HepG2 (cell line): Measurements from ENCODE around the gene ORC3. TPM values are rescaled to one million over a fixed set of nuclear protein-coding genes. Genes with fewer than 3 reads are reported as not detected.

Source experiments
- ATAD3A ChIP-seq: sonication (generic); formaldehyde crosslinking; IDR thresholded peaks from 2 replicates; pipeline ENCODE4 v1.4.0; 2020; ENCODE audit warnings: missing genetic modification reagents
- DDIT3 ChIP-seq: sonication (generic); formaldehyde crosslinking; IDR thresholded peaks from 2 replicates; pipeline ENCODE4 v1.4.0; 2020; ENCODE audit warnings: mild to moderate bottlenecking, missing genetic modification reagents
- FIP1L1 ChIP-seq: fragments of 200-400 bp; formaldehyde crosslinking; IDR thresholded peaks from 2 replicates; pipeline ENCODE4 v1.6.1; 2018; ENCODE audit warnings: low read depth, mild to moderate bottlenecking, low read length, moderate library complexity, borderline replicate concordance; ENCODE audit not compliant: insufficient read depth
- HMGXB3 ChIP-seq: sonication (generic); formaldehyde crosslinking; IDR thresholded peaks from 2 replicates; pipeline ENCODE4 v1.4.0; 2020; ENCODE audit warnings: missing genetic modification reagents, borderline replicate concordance
- KDM5A ChIP-seq: fragments of 200-600 bp; sonication (generic); IDR thresholded peaks from 2 replicates; pipeline ENCODE4 v1.7.0; 2018; ENCODE audit warnings: antibody characterized with exemption, mild to moderate bottlenecking, low read length, borderline replicate concordance
- MZF1 ChIP-seq: sonication (generic); formaldehyde crosslinking; IDR thresholded peaks from 2 replicates; pipeline ENCODE4 v1.8.1; 2023; ENCODE audit warnings: mild to moderate bottlenecking, missing genetic modification reagents, borderline replicate concordance
- NR2C2 ChIP-seq: sonication (generic); formaldehyde crosslinking; IDR thresholded peaks from 2 replicates; pipeline ENCODE4 v1.4.0; 2020; ENCODE audit warnings: missing genetic modification reagents, mild to moderate bottlenecking, moderate library complexity, borderline replicate concordance
- POGK ChIP-seq: sonication (generic); formaldehyde crosslinking; conservative IDR thresholded peaks from 2 replicates; pipeline ENCODE4 v1.8.0; 2022; ENCODE audit warnings: mild to moderate bottlenecking, moderate library complexity, missing genetic modification reagents
- RBAK ChIP-seq: sonication (generic); formaldehyde crosslinking; IDR thresholded peaks from 2 replicates; pipeline ENCODE4 v1.5.1; 2020; ENCODE audit warnings: mild to moderate bottlenecking, missing genetic modification reagents
- SSRP1 ChIP-seq: IDR thresholded peaks from 2 replicates; pipeline ENCODE4 v1.6.1; 2016; ENCODE audit warnings: control low read depth
- TCF12 ChIP-seq, 2 experiments: fragments of 450-650 bp in 1 of 2; sonication (generic) in 1 of 2; formaldehyde crosslinking in 1 of 2; IDR thresholded peaks; 2 replicates each; pipeline versions ENCODE4 v1.6.1 to v1.8.0; 2017 to 2022; ENCODE audit warnings: antibody characterized with exemption in 1 of 2, mild to moderate bottlenecking in 1 of 2, missing genetic modification reagents in 1 of 2, moderate library complexity in 1 of 2
- THYN1 ChIP-seq: sonication (generic); formaldehyde crosslinking; IDR thresholded peaks from 2 replicates; pipeline ENCODE4 v1.8.1; 2023; ENCODE audit warnings: low read depth, mild to moderate bottlenecking, moderate library complexity, missing genetic modification reagents, borderline replicate concordance
- TSC22D2 ChIP-seq: sonication (generic); formaldehyde crosslinking; IDR thresholded peaks from 2 replicates; pipeline ENCODE4 v1.5.1; 2020; ENCODE audit warnings: missing genetic modification reagents, mild to moderate bottlenecking, borderline replicate concordance
- ZNF160 ChIP-seq: sonication (generic); formaldehyde crosslinking; IDR thresholded peaks from 2 replicates; pipeline ENCODE4 v1.8.0; 2022; ENCODE audit warnings: mild to moderate bottlenecking, inconsistent platforms, missing genetic modification reagents
- ZNF329 ChIP-seq: sonication (generic); formaldehyde crosslinking; IDR thresholded peaks from 2 replicates; pipeline ENCODE4 v1.9.0; 2021; ENCODE audit warnings: low read depth, mild to moderate bottlenecking, missing genetic modification reagents
- ZNF350 ChIP-seq: sonication (generic); formaldehyde crosslinking; IDR thresholded peaks from 2 replicates; pipeline ENCODE4 v1.4.0; 2020; ENCODE audit warnings: mild to moderate bottlenecking, low read depth, missing genetic modification reagents, borderline replicate concordance
- ZNF414 ChIP-seq: sonication (generic); formaldehyde crosslinking; IDR thresholded peaks from 2 replicates; pipeline ENCODE4 v1.5.0; 2020; ENCODE audit warnings: missing genetic modification reagents
- ZNF546 ChIP-seq: sonication (generic); formaldehyde crosslinking; conservative IDR thresholded peaks from 2 replicates; pipeline ENCODE4 v1.8.1; 2023; ENCODE audit warnings: mild to moderate bottlenecking, missing genetic modification reagents
- polyA plus RNA-seq, 8 experiments: library from polyadenylated mRNA; depleted of rRNA in 3 of 8; stranded (reverse) in 7 of 8; unstranded in 1 of 8; fragments of >200 nt; fragmentation: Illumina TruSeq in 4 of 8; extraction: Trizol in 4 of 8; gene quantifications; 2 replicates each; pipeline versions ENCODE4 v1.2.1 to v1.2.3, GENCODE V29; 2011 to 2016; ENCODE audit warnings: low read depth in 4 of 8, missing spikeins in 1 of 8, mixed read lengths in 1 of 8; ENCODE audit not compliant: insufficient read depth in 1 of 8
- total RNA-seq, 5 experiments: library from RNA; depleted of rRNA; stranded (reverse); fragments of >200 nt; fragmentation: Illumina TruSeq; extraction: Trizol; gene quantifications; 2 replicates each; pipeline ENCODE4 v1.2.3, GENCODE V29; 2016; ENCODE audit warnings: low read depth in 1 of 5

The ORC3 gene
- total and polyA plus RNA-seq, 2 of the 13 experiments (the other 11 are each of a cell fraction or from before 2014, with no cell fraction given) = 21.8 to 43.5 TPM

GRCh38 chr6:87701676-87702588 lies 112.0 kb downstream of the ORC3 start, which contains the start of gene AKIRIN2 (continued):
- 0 out of 2 replicates have a peak, but pooled peaks have one; percentile 50 for TF ChIP-seq ZNF414 (CRISPR knock-in tag)
- peak; percentile 18; the same call in 1 of the 2 replicates for TF ChIP-seq ZNF160
- peak; percentile 37; the same call in 1 of the 2 replicates for TF ChIP-seq POGK
- TF ChIP-seq THYN1 = no peak
- TF ChIP-seq TCF12 (IDR thresholded peaks at IDR 0.05) = no peak
- TF ChIP-seq TCF12 (CRISPR knock-in tag; IDR thresholded peaks at IDR 0.05) = 0 out of 2 replicates have a peak, but pooled peaks have one; percentile 4
- TF ChIP-seq NR2C2 (CRISPR knock-in tag) = peak; percentile 75; the same call in 1 of the 2 replicates
- peak; percentile 87; the same call in 1 of the 2 replicates for TF ChIP-seq ZNF546
- TF ChIP-seq SSRP1 (CRISPR knock-in tag) = no peak
- TF ChIP-seq RBAK (CRISPR knock-in tag) = 0 out of 2 replicates have a peak, but pooled peaks have one; percentile 57
- TF ChIP-seq ATAD3A = no peak
- no peak; the same call in 1 of the 2 replicates for TF ChIP-seq TSC22D2 (CRISPR knock-in tag)
- peak; percentile 72; the same call in 1 of the 2 replicates for TF ChIP-seq HMGXB3 (CRISPR knock-in tag)
- peak; percentile 53; the same call in 1 of the 2 replicates for TF ChIP-seq ZNF350 (CRISPR knock-in tag)
- TF ChIP-seq KDM5A = no peak; the same call in 1 of the 2 replicates
- no peak for TF ChIP-seq MZF1 (CRISPR knock-in tag)
- no peak for TF ChIP-seq DDIT3 (CRISPR knock-in tag)
- peak; percentile 66; the same call in 1 of the 2 replicates for TF ChIP-seq FIP1L1
- TF ChIP-seq ZNF329 (CRISPR knock-in tag) = no peak
